DOHH2 (cell line): ENCODE data around the gene CSMD2.

Experiments
- H3F3A ChIP-seq: fragments of 200-600 bp; sonication (generic), shearing (Covaris generic); 2 replicates; pipeline ENCODE4 v1.6.0; 2016; ENCODE audit warnings: antibody characterized with exemption, mild to moderate bottlenecking; ENCODE audit not compliant: control insufficient read depth, insufficient read depth
- H3K27ac ChIP-seq: fragments of 200-600 bp; sonication (generic); 2 replicates; pipeline ENCODE4 v1.5.1; 2014; ENCODE audit warnings: low read depth, mild to moderate bottlenecking, low read length, moderate library complexity
- H3K27me3 ChIP-seq: fragments of 200-600 bp; sonication (generic); 2 replicates; pipeline ENCODE4 v1.6.1; 2014; ENCODE audit warnings: mild to moderate bottlenecking, low read length, mixed read lengths; ENCODE audit not compliant: control insufficient read depth
- H3K36me3 ChIP-seq: fragments of 200-600 bp; sonication (generic); 2 replicates; pipeline ENCODE4 v1.6.1; 2014; ENCODE audit warnings: mild to moderate bottlenecking, low read length, moderate library complexity, mixed read lengths; ENCODE audit not compliant: control insufficient read depth
- H3K4me1 ChIP-seq: fragments of 200-600 bp; sonication (generic); 2 replicates; pipeline ENCODE4 v1.6.1; 2014; ENCODE audit warnings: mild to moderate bottlenecking, low read length, mixed read lengths; ENCODE audit not compliant: control insufficient read depth
- H3K4me2 ChIP-seq: fragments of 200-600 bp; sonication (generic); 2 replicates; pipeline ENCODE4 v1.6.0; 2014; ENCODE audit warnings: mild to moderate bottlenecking, low read length, moderate library complexity
- H3K4me3 ChIP-seq: fragments of 200-600 bp; sonication (generic); 2 replicates; pipeline ENCODE4 v1.5.1; 2014; ENCODE audit warnings: mild to moderate bottlenecking, low read length, mixed read lengths
- H3K79me2 ChIP-seq: fragments of 200-600 bp; sonication (generic); 2 replicates; pipeline ENCODE4 v1.6.1; 2014; ENCODE audit warnings: mild to moderate bottlenecking, low read length, mixed read lengths; ENCODE audit not compliant: control insufficient read depth
- H3K9me2 ChIP-seq: fragments of 200-600 bp; sonication (generic); replicated peaks from 2 replicates; pipeline ENCODE4 v1.6.1; 2014; ENCODE audit warnings: mild to moderate bottlenecking, low read length, mixed read lengths; ENCODE audit not compliant: control insufficient read depth
- H3K9me3 ChIP-seq: fragments of 200-600 bp; sonication (generic); 2 replicates; pipeline ENCODE4 v1.6.1; 2014; ENCODE audit warnings: antibody characterized with exemption, low read length, mixed read lengths; ENCODE audit not compliant: control insufficient read depth, insufficient read depth
- H4K20me1 ChIP-seq: fragments of 200-600 bp; sonication (generic); 2 replicates; pipeline ENCODE4 v1.6.0; 2014; ENCODE audit warnings: low read depth, mild to moderate bottlenecking, antibody characterized with exemption, low read length, moderate library complexity; ENCODE audit not compliant: control insufficient read depth, insufficient read depth
- CTCF ChIP-seq: fragments of 200-600 bp; sonication (generic); IDR thresholded peaks from one replicate; pipeline ENCODE4 v1.5.1; 2014; ENCODE audit warnings: antibody characterized with exemption, mild to moderate bottlenecking, low read depth, low read length; ENCODE audit not compliant: poor library complexity, severe bottlenecking
- EZH2phosphoT487 ChIP-seq: fragments of 200-600 bp; sonication (generic); IDR thresholded peaks from 2 replicates; pipeline ENCODE4 v1.6.1; 2017; ENCODE audit warnings: borderline replicate concordance, mild to moderate bottlenecking, antibody characterized with exemption, low read length, moderate library complexity, mixed read lengths

Gene CSMD2

GRCh38 chr1:33825506-33825905, 339.5 kb downstream of the CSMD2 start:
- Histone ChIP-seq H3K4me3 (no peak overlapping the region), H4K20me1 (no peaks in the 10 kb centered on the region), H3K36me3 (no peaks in the 10 kb centered on the region), H3K4me1 (no peaks in the 10 kb centered on the region), H3K9me3 (no peaks in the 10 kb centered on the region; the same call in 1 of the 2 replicates), H3K79me2 (no peaks in the 10 kb centered on the region), H3K4me2 (no peak overlapping the region), H3F3A (no peaks in the 10 kb centered on the region), H3K27me3 (no peaks in the 10 kb centered on the region), H3K9me2 (no peaks in the 10 kb centered on the region), H3K27ac (no peak overlapping the region)
- TF ChIP-seq CTCF, result no peak
- no peak for TF ChIP-seq EZH2phosphoT487

- no peaks in the 10 kb centered on the region for H3K4me1 ChIP-seq
- H3K27me3 ChIP-seq, result no peaks in the 10 kb centered on the region
- H3K4me3 ChIP-seq, result no peak overlapping the region
- no peak overlapping the region for H3K27ac ChIP-seq
- no peaks in the 10 kb centered on the region for H3K36me3 ChIP-seq
- H3K9me2 ChIP-seq, result no peaks in the 10 kb centered on the region
- H3K79me2 ChIP-seq, result no peaks in the 10 kb centered on the region
- H3F3A ChIP-seq, result no peaks in the 10 kb centered on the region
- H3K9me3 ChIP-seq, result no peaks in the 10 kb centered on the region; the same call in 1 of the 2 replicates
- no peak overlapping the region for H3K4me2 ChIP-seq
- H4K20me1 ChIP-seq, result no peaks in the 10 kb centered on the region
- no peak for TF ChIP-seq EZH2phosphoT487
- no peak for TF ChIP-seq CTCF
These were observed 340.1 kb downstream of the CSMD2 start for GRCh38 chr1:33824971-33825370.

- H3K4me2 ChIP-seq, result no peak overlapping the region
- H4K20me1 ChIP-seq, result no peaks in the 10 kb centered on the region
- no peaks in the 10 kb centered on the region for H3K4me1 ChIP-seq
- TF ChIP-seq EZH2phosphoT487 (no peak), CTCF (no peak)
- no peak overlapping the region for H3K4me3 ChIP-seq
- H3K27ac ChIP-seq, result no peak overlapping the region
- H3F3A ChIP-seq, result no peaks in the 10 kb centered on the region
- no peaks in the 10 kb centered on the region for H3K27me3 ChIP-seq
- no peaks in the 10 kb centered on the region; the same call in 1 of the 2 replicates for H3K9me3 ChIP-seq
- H3K36me3 ChIP-seq, result no peaks in the 10 kb centered on the region
- no peaks in the 10 kb centered on the region for H3K79me2 ChIP-seq
- H3K9me2 ChIP-seq, result no peaks in the 10 kb centered on the region
These were observed 340.7 kb downstream of the CSMD2 start for GRCh38 chr1:33824321-33824720.

GRCh38 chr1:33823830-33824229, 341.2 kb downstream of the CSMD2 start:
- no peaks in the 10 kb centered on the region for H3K36me3 ChIP-seq
- H3K27ac ChIP-seq, result no peak overlapping the region
- H3K9me3 ChIP-seq, result no peaks in the 10 kb centered on the region; the same call in 1 of the 2 replicates
- H3F3A ChIP-seq, result no peaks in the 10 kb centered on the region
- H3K79me2 ChIP-seq, result no peaks in the 10 kb centered on the region
- no peak for TF ChIP-seq EZH2phosphoT487
- no peak for TF ChIP-seq CTCF
- no peaks in the 10 kb centered on the region for H4K20me1 ChIP-seq
- H3K4me2 ChIP-seq, result no peak overlapping the region
- H3K4me1 ChIP-seq, result no peaks in the 10 kb centered on the region
- no peaks in the 10 kb centered on the region for H3K9me2 ChIP-seq
- no peaks in the 10 kb centered on the region for H3K27me3 ChIP-seq
- H3K4me3 ChIP-seq, result no peak overlapping the region
